Fibroblast of peridontal ligament (primary cell): ENCODE measurements around the gene PCF11.
"Not testable (repeated sequence)": the region's sequence is repeated elsewhere in the genome, so short reads cannot be mapped to it uniquely, and the experiment has no call there.

Experiments
- DNase-seq: peaks from one replicate; pipeline ENCODE4 v3.0.0-alpha.2; 2010; ENCODE audit errors: extremely low read depth

The PCF11 gene

DNA sequence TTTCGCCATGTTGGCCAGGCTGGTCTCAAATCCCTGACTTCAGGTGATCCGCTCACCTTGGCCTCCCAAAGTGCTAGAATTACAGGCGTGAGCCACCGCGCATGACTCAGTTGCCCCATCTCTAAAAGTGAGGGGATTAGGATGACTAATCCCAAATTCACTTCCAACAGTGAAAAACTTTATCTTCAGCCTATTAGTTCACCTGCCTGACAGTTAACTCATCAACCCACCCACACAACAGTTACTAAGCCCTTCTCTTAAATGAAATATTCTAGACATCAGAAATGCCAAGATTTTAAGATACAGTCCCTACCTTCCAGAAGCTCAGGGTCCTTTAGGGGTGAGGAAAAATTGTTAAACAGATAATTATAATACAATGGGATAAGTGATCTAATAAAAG lies 34.6 kb downstream of the PCF11 start:
- no peak for DNase-seq

- no peak for DNase-seq
Observed at GRCh38 chr11:83191986-83192385, 35.1 kb downstream of the PCF11 start.

DNA sequence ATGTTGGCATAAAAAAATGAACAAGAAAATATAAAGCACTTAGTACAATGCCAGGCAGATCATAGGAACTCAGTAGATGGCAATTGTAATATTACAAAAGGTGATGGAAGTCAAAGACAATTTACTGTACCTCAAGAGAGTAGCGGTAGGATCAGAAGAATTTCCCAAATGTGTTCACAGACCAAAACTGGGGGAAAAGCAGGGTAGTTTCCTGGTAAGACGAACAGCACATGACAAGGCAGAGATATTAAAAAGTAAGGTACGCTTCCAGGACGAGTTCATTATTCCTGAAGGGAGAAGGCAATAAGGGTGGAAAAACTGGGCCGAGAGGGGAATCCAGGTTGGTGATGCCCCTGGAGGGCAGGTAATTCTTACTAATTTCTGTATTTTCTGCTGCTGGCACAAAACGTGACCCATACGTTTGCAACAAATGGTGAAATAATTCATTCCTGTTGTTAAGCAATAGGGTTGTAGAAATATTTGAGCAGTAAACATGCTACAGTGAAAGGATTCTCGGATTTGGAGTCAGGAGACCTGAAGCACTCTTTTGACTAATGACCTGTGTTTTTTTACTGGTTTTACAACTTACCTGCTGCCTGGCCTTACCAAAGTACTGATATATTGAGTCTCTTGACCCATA lies 35.8 kb downstream of the PCF11 start:
- DNase-seq = peak; percentile 51

GRCh38 chr11:83193315-83194280 lies 36.7 kb downstream of the PCF11 start, which contains the start of gene ANKRD42:
TSS of gene ANKRD42 (plus strand) at chr11:83193712. CDS start at chr11:83194671, 959 bp downstream.
- peak; percentile 96 for DNase-seq

DNA sequence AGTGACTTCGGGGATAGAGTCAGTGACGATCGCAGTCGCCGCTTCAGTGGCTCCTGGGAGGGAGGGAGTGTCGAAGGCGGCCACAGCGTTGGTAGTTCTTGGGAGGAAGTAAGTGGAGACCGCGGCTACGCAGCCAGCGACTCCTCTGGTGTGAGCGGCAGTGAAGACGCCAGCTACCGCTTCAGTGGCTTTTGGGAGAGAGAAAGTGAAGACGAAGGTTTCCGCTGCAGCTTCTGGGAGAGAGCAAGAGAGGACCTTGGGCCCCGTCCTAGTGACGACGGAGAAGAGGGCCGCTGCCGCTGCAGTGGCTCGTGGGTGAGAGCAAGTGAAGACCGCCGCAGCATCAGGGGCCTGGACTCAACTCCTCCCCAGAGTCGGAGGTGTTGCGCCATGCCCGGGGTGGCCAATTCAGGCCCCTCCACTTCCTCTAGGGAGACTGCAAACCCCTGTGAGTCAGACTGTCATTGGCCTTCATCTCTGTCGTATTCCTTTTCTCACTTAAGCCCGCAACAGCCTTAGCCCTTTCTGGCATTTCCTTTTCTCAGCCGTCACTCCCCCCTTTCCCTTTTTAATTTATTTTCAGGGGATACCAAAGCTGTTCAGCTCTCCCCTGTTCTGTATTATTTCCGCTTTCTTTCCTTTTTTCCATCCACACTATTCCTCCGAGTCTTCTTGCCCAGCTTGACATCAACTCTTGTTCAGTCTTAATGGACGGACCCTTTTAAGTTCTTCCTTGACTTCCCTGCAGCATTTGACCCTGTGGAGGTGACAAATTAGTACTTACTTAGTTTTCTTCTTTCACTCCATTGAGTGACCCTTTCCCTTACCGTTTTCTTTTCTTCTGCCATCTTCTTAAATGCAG lies 37.6 kb downstream of the PCF11 start:
- peak; percentile 64 for DNase-seq

DNA sequence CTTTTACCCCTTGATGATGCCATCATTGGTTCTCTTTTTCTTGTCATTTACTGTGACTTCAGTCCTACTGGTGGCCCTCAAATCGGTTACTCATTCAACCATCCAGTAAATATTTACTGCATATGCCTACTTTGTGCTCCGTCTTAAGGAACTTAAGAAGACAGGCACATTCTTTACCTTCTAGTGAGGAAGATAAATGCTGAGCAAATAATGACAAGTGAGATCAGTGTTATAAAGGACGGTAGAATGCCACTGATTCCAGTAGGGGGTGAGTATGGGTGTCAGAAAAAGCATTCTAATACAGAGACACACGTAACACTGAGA lies 38.2 kb downstream of the PCF11 start:
- DNase-seq = peak; percentile 24

DNA sequence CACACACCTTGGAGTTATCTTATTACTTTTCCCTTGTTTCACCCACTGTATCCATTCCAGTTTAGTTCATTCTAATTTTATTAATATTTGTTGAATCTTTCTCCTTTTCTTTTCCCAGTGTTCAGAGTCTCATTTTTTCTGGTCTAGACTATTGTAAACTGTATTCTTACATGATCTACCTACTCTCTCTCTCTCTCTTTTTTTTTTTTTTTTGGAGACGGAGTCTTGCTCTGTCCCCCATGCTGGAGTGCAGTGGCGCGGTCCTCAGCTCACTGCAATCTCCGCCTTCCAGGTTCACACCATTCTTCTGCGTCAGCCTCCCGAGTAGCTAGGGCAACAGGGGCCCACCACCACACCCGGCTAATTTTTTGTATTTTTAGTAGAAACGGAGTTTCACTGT lies 38.7 kb downstream of the PCF11 start:
- no peak for DNase-seq

DNA sequence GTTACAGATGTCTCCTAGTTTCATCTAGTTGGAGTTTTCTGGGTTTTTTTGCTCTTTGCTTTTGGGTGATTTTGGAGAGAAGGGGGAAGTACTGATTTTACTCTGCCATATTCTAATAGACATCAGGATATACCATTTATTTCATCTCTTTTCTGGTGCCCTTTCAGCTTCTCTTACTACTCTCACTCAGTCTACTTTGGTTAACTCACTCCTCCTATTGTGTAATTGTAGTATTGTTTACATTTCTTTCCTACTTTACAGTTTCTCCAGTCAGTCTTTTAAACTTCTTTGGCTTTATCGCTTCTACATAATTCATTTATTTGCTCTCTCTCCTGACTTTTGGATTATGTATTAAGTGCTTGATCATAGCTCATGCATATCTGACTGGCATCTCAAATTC lies 43.1 kb downstream of the PCF11 start:
- DNase-seq = no peak

GRCh38 chr11:83205608-83206185 lies 48.8 kb downstream of the PCF11 start:
- no peak for DNase-seq

DNA sequence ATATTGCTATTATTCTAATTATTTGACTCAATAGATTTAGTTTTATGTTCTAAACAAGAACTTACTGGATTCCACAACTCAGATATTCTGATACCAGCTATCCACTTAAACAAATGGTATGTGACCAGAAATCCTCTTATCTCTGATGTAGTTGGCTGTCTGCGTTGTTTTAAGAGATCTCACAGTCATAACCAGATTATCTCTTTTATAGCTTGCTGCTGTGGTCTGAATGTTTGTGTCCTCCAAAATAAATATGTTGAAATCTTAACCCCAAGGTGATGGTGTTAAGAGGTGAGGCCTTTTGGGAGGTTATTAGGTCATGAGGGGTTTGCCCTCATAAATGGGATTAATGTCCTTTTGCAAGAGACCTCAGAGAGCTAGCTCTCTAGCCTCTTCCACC lies 49.3 kb downstream of the PCF11 start:
- no peak for DNase-seq

DNA sequence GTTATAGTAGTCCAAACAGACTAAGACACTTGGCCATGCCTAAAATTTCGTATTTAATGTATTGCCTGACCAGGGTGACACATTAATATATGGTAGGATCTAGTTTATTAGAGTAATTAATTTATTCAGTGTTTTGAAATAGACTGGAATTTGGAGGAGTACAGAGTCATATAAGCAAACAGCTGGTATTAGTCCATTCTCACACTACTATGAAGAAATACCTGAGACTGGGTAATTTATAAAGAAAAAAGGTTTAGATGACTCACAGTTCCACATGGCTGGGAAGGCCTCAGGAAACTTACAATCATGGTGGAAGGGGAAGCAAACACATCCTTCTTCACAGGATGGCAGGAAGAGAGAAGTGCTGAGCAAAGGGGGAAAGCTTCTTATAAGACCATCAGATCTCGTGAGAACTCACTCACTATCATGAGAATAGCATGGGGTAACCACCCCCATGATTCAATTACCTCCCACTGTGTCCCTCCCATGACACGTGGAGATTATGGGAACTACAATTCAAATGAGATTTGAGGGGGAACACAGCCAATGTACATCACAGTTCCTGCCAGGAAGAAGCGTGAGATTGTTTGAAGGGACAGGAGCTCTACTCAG lies 49.9 kb downstream of the PCF11 start:
- not testable (repeated sequence) for DNase-seq

DNA sequence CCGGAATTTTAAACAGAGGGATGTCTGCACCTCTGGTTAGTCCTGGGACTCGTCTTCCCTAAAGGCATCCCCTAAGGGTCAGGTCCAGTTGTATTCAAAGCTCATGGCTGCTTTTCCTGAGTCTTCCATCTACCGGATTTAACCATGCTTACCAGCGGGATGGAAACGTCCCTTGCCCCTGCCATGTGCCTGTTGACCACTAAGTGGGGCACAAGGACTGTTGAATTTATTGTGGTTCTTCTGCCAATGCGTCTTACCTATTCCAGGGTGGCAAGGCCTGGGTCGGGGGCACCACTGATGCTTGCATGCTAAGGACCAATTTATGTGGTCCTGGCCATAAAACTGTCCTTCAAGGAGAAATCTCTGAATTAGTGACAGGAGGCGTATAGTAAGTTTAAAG lies 62.2 kb downstream of the PCF11 start:
- no peak for DNase-seq

DNA sequence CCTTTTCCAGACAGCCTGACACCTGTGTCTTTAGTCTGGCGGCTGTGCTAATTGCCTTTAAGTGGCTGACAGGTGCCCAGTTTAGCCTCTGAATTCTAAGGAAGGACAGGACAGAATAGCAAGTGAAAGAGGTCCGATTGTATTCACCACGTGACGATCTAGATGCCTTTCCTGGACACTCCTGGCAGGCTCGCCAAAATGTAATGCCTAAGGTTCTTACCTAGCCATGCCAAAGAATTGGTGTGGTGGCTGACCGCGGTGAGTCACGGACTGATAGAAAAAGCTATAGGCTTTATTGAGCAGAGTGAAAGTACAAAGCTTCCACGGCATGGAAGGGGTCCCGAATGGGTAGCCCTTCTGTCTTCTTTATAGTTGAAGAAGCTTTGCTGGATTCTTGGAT lies 63.3 kb downstream of the PCF11 start:
- DNase-seq = no peak

DNA sequence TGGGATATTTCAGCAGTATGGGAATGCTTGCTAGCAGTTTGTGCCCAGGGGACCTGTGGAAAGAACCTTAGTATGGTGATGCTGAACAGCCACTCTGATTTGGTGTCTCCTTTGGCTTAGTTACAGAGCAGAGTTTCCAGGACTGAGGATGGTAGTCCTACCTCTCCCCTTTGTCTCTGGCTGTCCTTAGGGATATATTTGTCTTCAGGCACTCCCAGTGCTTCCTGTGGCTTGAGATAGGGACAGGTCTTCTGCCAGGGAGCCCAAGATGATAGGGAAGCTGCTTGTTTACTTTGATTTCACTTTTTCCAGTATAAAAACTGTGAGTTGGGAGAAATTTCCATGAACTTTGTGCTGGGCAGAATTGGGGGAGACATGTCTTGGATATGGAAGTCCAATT lies 64.8 kb downstream of the PCF11 start:
- no peak for DNase-seq

- DNase-seq = no peak
Observed at GRCh38 chr11:83222499-83222898, 65.6 kb downstream of the PCF11 start.

DNA sequence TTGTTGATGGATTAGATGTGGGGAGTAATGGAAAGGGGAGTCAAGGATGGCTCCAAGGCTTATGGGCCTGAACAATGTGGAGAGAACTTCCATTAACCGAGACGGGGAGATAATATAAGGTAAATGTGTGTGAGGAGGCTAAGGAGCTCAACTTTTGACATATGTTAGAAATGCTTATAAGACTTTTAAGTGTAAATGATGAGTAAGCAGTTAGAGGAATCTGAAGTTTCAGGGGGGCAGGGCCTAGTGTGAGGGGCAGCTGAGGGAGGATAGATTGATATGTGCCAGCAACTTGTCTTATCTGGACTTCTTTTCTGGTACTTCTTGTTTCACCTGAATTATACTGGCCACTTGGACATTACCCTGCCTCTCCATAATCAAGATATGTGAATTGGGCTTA lies 66.5 kb downstream of the PCF11 start:
- DNase-seq = no peak

- peak; percentile 21 for DNase-seq
Observed at GRCh38 chr11:83235825-83236224, 78.9 kb downstream of the PCF11 start.
